SK-N-SH (cell line): ENCODE measurements around the gene SMIM13. TPM values are rescaled to one million over a fixed set of nuclear protein-coding genes. Genes with fewer than 3 reads are reported as not detected.

Experiments used
- CTCF ChIA-PET: fragments of 300-600, 350-600 bp; formaldehyde crosslinking; extraction: SDS; loops from one replicate; lab custom pipeline; 2021; lab: Yijun Ruan, JAX
- POLR2A ChIA-PET: fragments of 350-600 bp; sonication (Branson Sonifier 250); formaldehyde crosslinking; extraction: SDS; loops from one replicate; lab custom pipeline; 2020; ENCODE audit warnings: antibody characterized with exemption, inconsistent platforms; lab: Yijun Ruan, JAX
- DNase-seq: peaks from one replicate; pipeline ENCODE4 v3.0.0; 2012
- H2AFZ ChIP-seq: fragments of 200-600 bp; sonication (generic); 2 replicates; pipeline ENCODE4 v1.8.1; 2016; ENCODE audit warnings: antibody characterized with exemption, mild to moderate bottlenecking, low read depth
- H3F3A ChIP-seq: fragments of 200-600 bp; sonication (generic); replicated peaks from 2 replicates; pipeline ENCODE3; 2016; ENCODE audit warnings: antibody characterized with exemption, mild to moderate bottlenecking; ENCODE audit not compliant: insufficient read depth
- H3K27ac ChIP-seq, 2 experiments: fragments of 200-500 bp in 1 of 2; fragments of 200-600 bp in 1 of 2; sonication (Bioruptor generic) in 1 of 2; sonication (generic), shearing (Covaris generic) in 1 of 2; 2 replicates each; pipeline versions ENCODE4 v1.5.1 to v1.6.1; 2014 to 2016; ENCODE audit warnings: low read depth in 2 of 2, inconsistent platforms in 1 of 2, low read length in 1 of 2, mild to moderate bottlenecking in 1 of 2, mixed read lengths in 1 of 2
- H3K27me3 ChIP-seq: fragments of 200-600 bp; sonication (generic), shearing (Covaris generic); 2 replicates; pipeline ENCODE4 v1.6.1; 2016; ENCODE audit warnings: mixed run types; ENCODE audit not compliant: insufficient read depth
- H3K36me3 ChIP-seq, 2 experiments: fragments of 200-500 bp in 1 of 2; fragments of 200-600 bp in 1 of 2; sonication (Bioruptor generic) in 1 of 2; sonication (generic) in 1 of 2; replicated peaks in 1 of 2; 2 replicates each; pipeline versions ENCODE3 to v1.5.1; 2014 to 2016; ENCODE audit warnings: low read length in 1 of 2, mild to moderate bottlenecking in 1 of 2; ENCODE audit not compliant: insufficient read depth in 2 of 2, control insufficient read depth in 1 of 2
- H3K4me1 ChIP-seq, 2 experiments: fragments of 200-500 bp in 1 of 2; fragments of 200-600 bp in 1 of 2; sonication (Bioruptor generic) in 1 of 2; sonication (generic), shearing (Covaris generic) in 1 of 2; 2 replicates each; pipeline versions ENCODE4 v1.5.1 to v1.6.1; 2014 to 2016; ENCODE audit warnings: low read depth in 1 of 2, low read length in 1 of 2, mixed run types in 1 of 2; ENCODE audit not compliant: insufficient read depth in 2 of 2, control insufficient read depth in 1 of 2
- H3K4me2 ChIP-seq: fragments of 200-600 bp; sonication (generic), shearing (Covaris generic); 2 replicates; pipeline ENCODE4 v1.6.1; 2017; ENCODE audit warnings: mixed run types
- H3K4me3 ChIP-seq, 2 experiments: fragments of 200-500 bp in 1 of 2; fragments of 200-600 bp in 1 of 2; sonication (Bioruptor generic) in 1 of 2; sonication (generic), shearing (Covaris generic) in 1 of 2; 2 replicates each; pipeline versions ENCODE4 v1.5.1 to v1.8.1; 2014 to 2016; ENCODE audit warnings: low read depth in 2 of 2, inconsistent platforms in 1 of 2, low read length in 1 of 2, mild to moderate bottlenecking in 1 of 2, mixed read lengths in 1 of 2, moderate library complexity in 1 of 2
- H3K79me2 ChIP-seq: fragments of 200-600 bp; sonication (generic); 2 replicates; pipeline ENCODE4 v1.8.1; 2017; ENCODE audit warnings: mild to moderate bottlenecking; ENCODE audit not compliant: insufficient read depth
- H3K9ac ChIP-seq: fragments of 200-600 bp; sonication (generic); 2 replicates; pipeline ENCODE4 v1.6.1; 2017; ENCODE audit warnings: mixed run types
- H3K9me2 ChIP-seq: fragments of 200-600 bp; sonication (generic); 2 replicates; pipeline ENCODE4 v1.6.1; 2017; ENCODE audit warnings: mixed run types
- H3K9me3 ChIP-seq: fragments of 200-600 bp; sonication (generic); 2 replicates; pipeline ENCODE4 v1.6.1; 2017; ENCODE audit warnings: mixed run types, mild to moderate bottlenecking, moderate library complexity
- H4K20me1 ChIP-seq: fragments of 200-600 bp; sonication (generic); 2 replicates; pipeline ENCODE4 v1.6.1; 2017; ENCODE audit warnings: mild to moderate bottlenecking, mixed run types; ENCODE audit not compliant: insufficient read depth
- ELF1 ChIP-seq: IDR thresholded peaks from 2 replicates; pipeline ENCODE4 v1.4.0; 2012
- EZH2phosphoT487 ChIP-seq: fragments of 200-600 bp; sonication (generic); IDR thresholded peaks from 2 replicates; pipeline ENCODE4 v1.6.1; 2017; ENCODE audit warnings: low read depth, mixed run types, mild to moderate bottlenecking, antibody characterized with exemption, moderate library complexity, borderline replicate concordance
- FOSL2 ChIP-seq: IDR thresholded peaks from 2 replicates; pipeline ENCODE4 v1.4.0; 2012; ENCODE audit warnings: low read depth, mild to moderate bottlenecking, moderate library complexity, borderline replicate concordance
- GATA2 ChIP-seq: sonication (generic); formaldehyde crosslinking; IDR thresholded peaks from 2 replicates; pipeline ENCODE4 v1.5.0; 2020; ENCODE audit warnings: mild to moderate bottlenecking, missing genetic modification reagents
- JUND ChIP-seq: IDR thresholded peaks from 2 replicates; pipeline ENCODE4 v1.4.0; 2012
- MXI1 ChIP-seq: IDR thresholded peaks from 2 replicates; pipeline ENCODE4 v1.6.1; 2012; ENCODE audit warnings: mild to moderate bottlenecking, low read depth, low read length, improper control_type of control experiment
- NFIC ChIP-seq: IDR thresholded peaks from 2 replicates; pipeline ENCODE4 v1.4.0; 2012; ENCODE audit warnings: borderline replicate concordance
- NRF1 ChIP-seq: IDR thresholded peaks from 2 replicates; pipeline ENCODE4 v1.6.1; 2012; ENCODE audit warnings: low read depth, mild to moderate bottlenecking, low read length
- PBX3 ChIP-seq: IDR thresholded peaks from 2 replicates; pipeline ENCODE4; 2012
- POLR2AphosphoS5 ChIP-seq: IDR thresholded peaks from 2 replicates; pipeline ENCODE4 v1.6.1; 2012; ENCODE audit warnings: low read depth, low read length
- RAD21 ChIP-seq: IDR thresholded peaks from 2 replicates; pipeline ENCODE4 v1.6.1; 2012; ENCODE audit warnings: mild to moderate bottlenecking, low read length
- SIN3A ChIP-seq: IDR thresholded peaks from 2 replicates; pipeline ENCODE4 v1.6.1; 2012; ENCODE audit warnings: low read depth, mild to moderate bottlenecking, low read length, moderate library complexity, borderline replicate concordance
- TAF1 ChIP-seq: IDR thresholded peaks from 2 replicates; pipeline ENCODE4 v1.6.1; 2012; ENCODE audit warnings: low read depth, mild to moderate bottlenecking, low read length, moderate library complexity, borderline replicate concordance
- TEAD4 ChIP-seq: IDR thresholded peaks from 2 replicates; pipeline ENCODE4 v1.4.0; 2012; ENCODE audit warnings: mild to moderate bottlenecking, borderline replicate concordance; ENCODE audit not compliant: insufficient read depth
- USF1 ChIP-seq: IDR thresholded peaks from 2 replicates; pipeline ENCODE4 v1.4.0; 2012; ENCODE audit warnings: low read depth, borderline replicate concordance
- ZBTB33 ChIP-seq: IDR thresholded peaks from 2 replicates; pipeline ENCODE4 v1.4.0; 2012; ENCODE audit warnings: low read depth, borderline replicate concordance
- WGBS: methylation state at CpG from one replicate; pipeline ENCODE4 v1.1.6; 2017; ENCODE audit warnings: low lambda C conversion rate; 5-methylcytosine and 5-hydroxymethylcytosine counted together
- polyA plus RNA-seq, 3 experiments: library from polyadenylated mRNA; depleted of rRNA; stranded (reverse); fragments of >200 nt; gene quantifications; 2 replicates each; pipeline ENCODE4 v1.2.3, GENCODE V29; 2012
- TF ChIP-seq, protein P1 (sequence below): IDR thresholded peaks from 2 replicates; pipeline ENCODE4 v1.4.0; 2012; ENCODE audit warnings: low read depth
- TF ChIP-seq, protein P2 (sequence below): IDR thresholded peaks from 2 replicates; pipeline ENCODE4 v1.6.1; 2012; ENCODE audit warnings: mild to moderate bottlenecking, low read depth, low read length, moderate library complexity

Gene SMIM13
- polyA plus RNA-seq, 1 of the 3 experiments (the other 2 are of a cell fraction): 2.1 TPM

- no peaks in the 10 kb centered on the region for H3K27me3 ChIP-seq
- WGBS: 52% methylated on average over 4 of the region's 4 CpGs
- peak overlapping the region; percentile 29; the same call in 1 of the 2 replicates for H3K4me2 ChIP-seq
- POLR2A ChIA-PET: no interaction called here
- H3K4me1 ChIP-seq: peaks cover 0 to 8% of the 10 kb centered on the region in 2 experiments; a peak in 2 of 4 replicates
- H3K4me3 ChIP-seq: no peak overlapping the region
- no peaks in the 10 kb centered on the region for H3K9me3 ChIP-seq
- no peaks in the 10 kb centered on the region for H3F3A ChIP-seq
- peak overlapping the region in 1 of 2 experiments; percentile 13; a peak in 1 of 4 replicates for H3K27ac ChIP-seq
- peaks cover 0 to 3% of the 10 kb centered on the region in 2 experiments for H3K36me3 ChIP-seq
- no peaks in the 10 kb centered on the region for H3K9me2 ChIP-seq
- H4K20me1 ChIP-seq: peaks cover 5% of the 10 kb centered on the region; the same call in 1 of the 2 replicates
- H3K79me2 ChIP-seq: peaks cover 78% of the 10 kb centered on the region
- no peak overlapping the region for H3K9ac ChIP-seq
- no peak overlapping the region for H2AFZ ChIP-seq
- CTCF ChIA-PET: interaction anchor here (0.6 to 1.2 kb wide), 3 partner anchors 11 to 376 kb away, joined by 3 to 4 read pairs (median 3); no protein-coding TSS in a partner anchor
- TF ChIP-seq NRF1: no peak
- no peak for TF ChIP-seq ZBTB33
- TF ChIP-seq RAD21: no peak
- peak; percentile 73 for TF ChIP-seq FOSL2
- no peak for TF ChIP-seq MXI1
- TF ChIP-seq EZH2phosphoT487: no peak
- TF ChIP-seq, protein P1, sequence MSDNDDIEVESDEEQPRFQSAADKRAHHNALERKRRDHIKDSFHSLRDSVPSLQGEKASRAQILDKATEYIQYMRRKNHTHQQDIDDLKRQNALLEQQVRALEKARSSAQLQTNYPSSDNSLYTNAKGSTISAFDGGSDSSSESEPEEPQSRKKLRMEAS: no peak
- TF ChIP-seq SIN3A: no peak
- no peak for TF ChIP-seq GATA2
- TF ChIP-seq PBX3: peak; percentile 89
- TF ChIP-seq, protein P2, sequence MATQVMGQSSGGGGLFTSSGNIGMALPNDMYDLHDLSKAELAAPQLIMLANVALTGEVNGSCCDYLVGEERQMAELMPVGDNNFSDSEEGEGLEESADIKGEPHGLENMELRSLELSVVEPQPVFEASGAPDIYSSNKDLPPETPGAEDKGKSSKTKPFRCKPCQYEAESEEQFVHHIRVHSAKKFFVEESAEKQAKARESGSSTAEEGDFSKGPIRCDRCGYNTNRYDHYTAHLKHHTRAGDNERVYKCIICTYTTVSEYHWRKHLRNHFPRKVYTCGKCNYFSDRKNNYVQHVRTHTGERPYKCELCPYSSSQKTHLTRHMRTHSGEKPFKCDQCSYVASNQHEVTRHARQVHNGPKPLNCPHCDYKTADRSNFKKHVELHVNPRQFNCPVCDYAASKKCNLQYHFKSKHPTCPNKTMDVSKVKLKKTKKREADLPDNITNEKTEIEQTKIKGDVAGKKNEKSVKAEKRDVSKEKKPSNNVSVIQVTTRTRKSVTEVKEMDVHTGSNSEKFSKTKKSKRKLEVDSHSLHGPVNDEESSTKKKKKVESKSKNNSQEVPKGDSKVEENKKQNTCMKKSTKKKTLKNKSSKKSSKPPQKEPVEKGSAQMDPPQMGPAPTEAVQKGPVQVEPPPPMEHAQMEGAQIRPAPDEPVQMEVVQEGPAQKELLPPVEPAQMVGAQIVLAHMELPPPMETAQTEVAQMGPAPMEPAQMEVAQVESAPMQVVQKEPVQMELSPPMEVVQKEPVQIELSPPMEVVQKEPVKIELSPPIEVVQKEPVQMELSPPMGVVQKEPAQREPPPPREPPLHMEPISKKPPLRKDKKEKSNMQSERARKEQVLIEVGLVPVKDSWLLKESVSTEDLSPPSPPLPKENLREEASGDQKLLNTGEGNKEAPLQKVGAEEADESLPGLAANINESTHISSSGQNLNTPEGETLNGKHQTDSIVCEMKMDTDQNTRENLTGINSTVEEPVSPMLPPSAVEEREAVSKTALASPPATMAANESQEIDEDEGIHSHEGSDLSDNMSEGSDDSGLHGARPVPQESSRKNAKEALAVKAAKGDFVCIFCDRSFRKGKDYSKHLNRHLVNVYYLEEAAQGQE: no peak
- no peak for TF ChIP-seq TEAD4
- TF ChIP-seq JUND: peak; percentile 72
- TF ChIP-seq ELF1: no peak
- no peak for TF ChIP-seq TAF1
- no peak for TF ChIP-seq USF1
- peak; percentile 86 for TF ChIP-seq NFIC
- TF ChIP-seq POLR2AphosphoS5: no peak
- DNase-seq: no peak
Observed at GRCh38 chr6:11120271-11121005, 26.8 kb downstream of the SMIM13 start.
